ENCODE results near the gene TBL3.
"Not testable (repeated sequence)": the region's sequence is repeated elsewhere in the genome, so short reads cannot be mapped to it uniquely, and the experiment has no call there.

Gene TBL3

GRCh38 chr16:2001035-2001434, 29.2 kb downstream of the TBL3 start:
- DNase-seq (ENCODE audit: low spot score), result no peak

GRCh38 chr16:2001456-2002355, 29.9 kb downstream of the TBL3 start:
- DNase-seq (ENCODE audit: low spot score), result no peak

- DNase-seq (ENCODE audit: low spot score), result no peak
Measured at GRCh38 chr16:2002406-2003230, 30.8 kb downstream of the TBL3 start.

GRCh38 chr16:2003231-2003826, 31.5 kb downstream of the TBL3 start:
- no peak for DNase-seq (ENCODE audit: low spot score)

GRCh38 chr16:2003827-2004641, 32.2 kb downstream of the TBL3 start:
- peak; percentile 92 for DNase-seq (ENCODE audit: low spot score)

GRCh38 chr16:2004795-2005517, 33.1 kb downstream of the TBL3 start:
- no peak for DNase-seq (ENCODE audit: low spot score)

GRCh38 chr16:2005646-2006045, 33.8 kb downstream of the TBL3 start:
- no peak for DNase-seq (ENCODE audit: low spot score)

GRCh38 chr16:2006317-2006716, 34.5 kb downstream of the TBL3 start:
- no peak for DNase-seq (ENCODE audit: low spot score)

GRCh38 chr16:2007081-2007836, 35.4 kb downstream of the TBL3 start:
- DNase-seq (ENCODE audit: low spot score), result no peak

GRCh38 chr16:2008009-2008526, 36.2 kb downstream of the TBL3 start:
- DNase-seq (ENCODE audit: low spot score), result peak; percentile 80

GRCh38 chr16:2008631-2009163, 36.8 kb downstream of the TBL3 start:
- peak; percentile 45 for DNase-seq (ENCODE audit: low spot score)

- DNase-seq (ENCODE audit: low spot score), result no peak
Measured at GRCh38 chr16:2009164-2009711, 37.4 kb downstream of the TBL3 start.

- peak; percentile 95 for DNase-seq (ENCODE audit: low spot score)
Measured at GRCh38 chr16:2009791-2010510, 38.1 kb downstream of the TBL3 start, which contains the start of gene ZNF598. TSS of gene ZNF598 (minus strand) at chr16:2009821.

GRCh38 chr16:2011726-2012125, 39.9 kb downstream of the TBL3 start:
- DNase-seq (ENCODE audit: low spot score), result not testable (repeated sequence)

- DNase-seq (ENCODE audit: low spot score), result no peak
Measured at GRCh38 chr16:2013527-2013926, 41.7 kb downstream of the TBL3 start.

GRCh38 chr16:2015117-2015946, 43.5 kb downstream of the TBL3 start:
- DNase-seq (ENCODE audit: low spot score), result no peak

- DNase-seq (ENCODE audit: low spot score), result no peak
Measured at GRCh38 chr16:2015947-2016208, 44.0 kb downstream of the TBL3 start.

GRCh38 chr16:2016407-2016922, 44.6 kb downstream of the TBL3 start:
- no peak for DNase-seq (ENCODE audit: low spot score)

Measured in AG08395 (cell line).